Sigmoid colon (tissue), 7 donors: ENCODE data around the gene ODAD3. TPM values are rescaled to one million over a fixed set of nuclear protein-coding genes. Genes with fewer than 3 reads are reported as not detected.

Source experiments
- DNase-seq: peaks from one replicate; pipeline ENCODE4 v3.0.0-alpha.2; 2019
- H3K27ac ChIP-seq, 4 donors: fragments of 200-600 bp; sonication (generic); one replicate each; pipeline ENCODE4 v1.5.1; 2016 to 2019; ENCODE audit warnings: mild to moderate bottlenecking in 1 of 4
- H3K27me3 ChIP-seq, 3 donors: fragments of 200-600 bp; sonication (generic); one replicate each; pipeline ENCODE4 v1.5.1; 2019; ENCODE audit warnings: mild to moderate bottlenecking in 1 of 3
- H3K36me3 ChIP-seq, 4 donors: fragments of 200-600 bp; sonication (generic); one replicate each; pipeline ENCODE4 v1.5.1; 2016 to 2019
- H3K4me1 ChIP-seq, 4 donors: fragments of 200-600 bp; sonication (generic); one replicate each; pipeline ENCODE4 v1.5.1; 2017 to 2019
- H3K4me3 ChIP-seq, 4 donors: fragments of 200-600 bp; sonication (generic); one replicate each; pipeline ENCODE4 v1.5.1; 2017 to 2019; ENCODE audit warnings: mild to moderate bottlenecking in 2 of 4, moderate library complexity in 1 of 4
- H3K9me3 ChIP-seq, 4 donors: fragments of 200-600 bp in 3 of 4; sonication (generic) in 3 of 4; one replicate each; pipeline versions ENCODE4 v1.5.1 to v1.6.1; 2013 to 2019
- CTCF ChIP-seq, 4 experiments: fragments of 450-650 bp in 3 of 4; fragments of 200-600 bp in 1 of 4; IDR thresholded peaks; one replicate each; pipeline ENCODE4 v1.5.1; 2016 to 2019; ENCODE audit warnings: antibody characterized with exemption in 4 of 4, mild to moderate bottlenecking in 3 of 4, moderate library complexity in 2 of 4
- EP300 ChIP-seq, 4 donors: sonication (generic); formaldehyde crosslinking; IDR thresholded peaks; one replicate each; pipeline ENCODE4 v1.6.1; 2017; ENCODE audit warnings: antibody characterized with exemption in 4 of 4
- POLR2A ChIP-seq, 2 donors: fragments of 450-650 bp; IDR thresholded peaks; one replicate each; pipeline ENCODE4 v1.6.1; 2016; ENCODE audit warnings: antibody characterized with exemption in 2 of 2, mild to moderate bottlenecking in 2 of 2, moderate library complexity in 2 of 2
- POLR2AphosphoS5 ChIP-seq, 4 donors: sonication (generic); formaldehyde crosslinking; IDR thresholded peaks; one replicate each; pipeline ENCODE4 v1.6.1; 2017; ENCODE audit warnings: antibody characterized with exemption in 4 of 4
- WGBS, 2 donors: extraction: QIAGEN DNeasy Blood & Tissue Kit; methylation state at CpG; one replicate each; pipeline ENCODE4 v1.1.7; 2013; 5-methylcytosine and 5-hydroxymethylcytosine counted together
- intact Hi-C: fragments of 100-400 bp; cut with DNase I; formaldehyde crosslinking; loops from one replicate; pipeline ENCODE4 v1.15.1; 2023
- polyA plus RNA-seq, 3 donors: library from polyadenylated mRNA; stranded (reverse); fragments of 200-250 nt; gene quantifications; one replicate each; pipeline ENCODE4 v1.2.3, GENCODE V29; 2013
- small RNA-seq, 3 donors: library from RNA; depleted of rRNA; stranded (forward); fragments of <200 nt; gene quantifications; one replicate each; pipeline ENCODE3, GENCODE V24; 2016
- total RNA-seq, 4 donors: library from RNA; depleted of rRNA; stranded (reverse); fragments of >200 nt; gene quantifications; one replicate each; pipeline ENCODE4 v1.1.0, GENCODE V29; 2016
- donor health status: healthy with polysubstance abuse.
- donor health status: Bipolar disorder and iron deficiency.
- donor health status: healthy.

Gene ODAD3
- total and polyA plus RNA-seq, 7 donors, result 0.29 to 1.4 TPM; not detected in 5

DNA sequence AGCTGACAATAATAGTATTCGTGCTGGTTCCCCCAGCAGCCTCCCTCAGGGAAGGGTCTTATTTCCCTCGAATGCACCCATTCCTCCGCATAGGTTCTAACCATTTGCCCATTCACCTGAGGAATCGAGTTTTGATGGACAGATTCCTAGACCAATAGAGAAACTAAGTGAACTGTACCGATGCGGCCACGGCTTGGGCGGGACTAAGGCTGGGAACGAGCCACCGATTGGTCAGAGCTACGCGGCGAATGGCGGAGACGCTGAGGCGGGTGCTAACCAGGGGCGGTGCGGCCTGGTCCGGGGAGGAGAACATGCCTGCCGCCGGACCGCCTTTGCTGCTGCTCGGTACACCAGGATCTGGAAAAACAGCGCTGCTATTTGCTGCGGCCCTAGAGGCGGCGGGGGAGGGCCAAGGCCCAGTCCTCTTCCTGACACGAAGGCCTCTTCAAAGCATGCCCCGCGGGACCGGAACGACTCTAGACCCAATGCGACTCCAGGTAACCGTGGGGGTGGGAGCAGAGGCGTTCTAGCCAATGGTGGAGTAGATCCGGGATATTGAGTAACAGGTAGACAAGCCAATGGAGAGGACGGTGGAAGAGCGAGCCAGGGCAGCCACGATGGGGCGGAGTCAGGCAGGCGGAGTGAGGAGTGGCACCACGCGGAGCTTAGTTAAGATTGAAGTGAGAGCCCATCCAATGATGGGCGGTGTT, 60.3 kb downstream of the ODAD3 start, which contains the start of gene SWSAP1:
Gene SWSAP1 (plus strand): TSS at position 234 of the 710 bp plus-strand sequence. CDS start 15 bp downstream, at position 249.
- Histone ChIP-seq H3K27me3 (no peaks in the 10 kb centered on the region), H3K27ac (peak within 1 kb of the TSS; percentile 87 to 95 (median 93)), H3K4me3 (peak within 1 kb of the TSS; percentile 53 to 66 (median 63)), H3K4me1 (peaks cover 2 to 45% (median 42%) of the 10 kb centered on the region in 4 donors), H3K9me3 (no peaks in the 10 kb centered on the region), H3K36me3 (peaks cover 0 to 4% (median 0%) of the 10 kb centered on the region in 4 donors)
- no peak for TF ChIP-seq CTCF (IDR thresholded peaks at IDR 0.05)
- no peak for TF ChIP-seq EP300 (IDR thresholded peaks at IDR 0.05)
- peak in 3 of 4 donors; percentile 3 to 48 (median 38) for TF ChIP-seq POLR2AphosphoS5 (IDR thresholded peaks at IDR 0.05)
- peak; percentile 23 for TF ChIP-seq POLR2A (IDR thresholded peaks at IDR 0.05)
- intact Hi-C loops, result loop anchor here (2.0 to 10.0 kb wide), 3 partner anchors 30 to 240 kb away; partner anchors contain the start of gene ZNF627
- DNase-seq, result peak; percentile 100
- WGBS, 2 donors, result 0% methylated on average over 44 of the region's 44 CpGs

- intact Hi-C loops, result loop anchor here (2.0 to 10.0 kb wide), 3 partner anchors 29 to 239 kb away; partner anchors contain the start of gene ZNF627
- peak overlapping the region; percentile 53 to 66 (median 63) for H3K4me3 ChIP-seq
- H3K4me1 ChIP-seq, result peaks cover 2 to 45% (median 42%) of the 10 kb centered on the region in 4 donors
- peak overlapping the region; percentile 87 to 95 (median 93) for H3K27ac ChIP-seq
- H3K27me3 ChIP-seq, result no peaks in the 10 kb centered on the region
- peaks cover 0 to 4% (median 0%) of the 10 kb centered on the region in 4 donors for H3K36me3 ChIP-seq
- 28 to 42% methylated on average over 11 of the region's 11 CpGs for WGBS, 2 donors
- DNase-seq, result no peak
- TF ChIP-seq EP300 (IDR thresholded peaks at IDR 0.05), result no peak
- peak in 1 of 4 experiments; percentile 4 for TF ChIP-seq CTCF (IDR thresholded peaks at IDR 0.05)
- no peaks in the 10 kb centered on the region for H3K9me3 ChIP-seq
Measured at GRCh38 chr19:11373885-11374432, 61.0 kb downstream of the ODAD3 start.

DNA sequence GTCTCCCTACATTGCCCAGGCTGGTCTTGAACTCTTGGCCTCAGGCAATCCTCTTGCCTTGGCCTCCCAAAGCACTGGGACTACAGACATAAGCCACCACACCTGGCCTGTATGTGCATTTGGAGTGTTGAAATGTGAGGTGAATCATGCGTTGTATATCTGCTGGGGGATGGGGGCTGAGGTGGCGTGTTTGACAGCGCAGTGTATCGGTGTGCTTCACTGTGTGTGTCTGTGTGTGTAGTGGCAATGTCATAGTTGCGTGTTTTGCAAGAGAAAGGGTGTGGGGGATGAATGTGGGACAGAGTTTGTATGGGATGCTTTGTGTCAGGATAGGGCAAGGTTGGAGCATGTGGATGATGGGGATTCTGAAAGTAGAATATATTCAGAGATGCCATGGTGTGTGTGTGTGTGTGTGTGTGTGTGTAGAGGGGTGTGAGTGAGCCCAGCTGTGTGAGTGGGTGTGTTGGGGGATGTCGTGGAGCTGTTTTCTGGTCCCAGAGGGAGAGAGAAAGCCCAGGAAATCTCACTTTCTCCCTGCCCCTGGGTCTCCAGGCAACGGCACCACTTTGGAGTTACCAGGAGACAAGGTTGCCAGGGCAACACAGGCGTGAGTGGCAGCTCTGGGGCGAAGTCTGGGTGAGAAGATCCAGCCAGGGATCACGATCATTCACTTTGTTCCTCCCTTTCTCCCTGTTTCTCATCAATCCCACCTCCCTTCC, 61.6 kb downstream of the ODAD3 start:
- H3K36me3 ChIP-seq, result peaks cover 0 to 4% (median 0%) of the 10 kb centered on the region in 4 donors
- H3K9me3 ChIP-seq, result no peaks in the 10 kb centered on the region
- H3K4me1 ChIP-seq, result peaks cover 2 to 40% (median 37%) of the 10 kb centered on the region in 4 donors
- no peak overlapping the region for H3K27ac ChIP-seq
- no peak for DNase-seq
- 52 to 58% methylated on average over 10 of the region's 10 CpGs for WGBS, 2 donors
- H3K4me3 ChIP-seq, result no peak overlapping the region
- no peaks in the 10 kb centered on the region for H3K27me3 ChIP-seq
- intact Hi-C loops, result loop anchor here (10.0 kb wide), 2 partner anchors 221 to 239 kb away; partner anchors contain the start of gene ZNF627
- TF ChIP-seq POLR2AphosphoS5 (IDR thresholded peaks at IDR 0.05) (no peak), POLR2A (IDR thresholded peaks at IDR 0.05) (no peak), EP300 (IDR thresholded peaks at IDR 0.05) (no peak), CTCF (IDR thresholded peaks at IDR 0.05) (no peak)

GRCh38 chr19:11370744-11371143, 64.2 kb downstream of the ODAD3 start:
- H3K4me3 ChIP-seq, result no peak overlapping the region
- peaks cover 0 to 13% (median 0%) of the 10 kb centered on the region in 4 donors for H3K36me3 ChIP-seq
- no peak overlapping the region for H3K27ac ChIP-seq
- no peak for DNase-seq
- peaks cover 2 to 15% (median 11%) of the 10 kb centered on the region in 4 donors for H3K4me1 ChIP-seq
- intact Hi-C loops, result loop anchor here (10.0 kb wide), 2 partner anchors 224 to 236 kb away; partner anchors contain the start of gene ZNF627
- TF ChIP-seq CTCF (IDR thresholded peaks at IDR 0.05) (no peak), POLR2AphosphoS5 (IDR thresholded peaks at IDR 0.05) (no peak), POLR2A (IDR thresholded peaks at IDR 0.05) (no peak), EP300 (IDR thresholded peaks at IDR 0.05) (no peak)
- H3K27me3 ChIP-seq, result no peaks in the 10 kb centered on the region
- H3K9me3 ChIP-seq, result no peaks in the 10 kb centered on the region
- 93% methylated on average over 2 of the region's 2 CpGs for WGBS, 2 donors

Small RNAs within 50 kb of the gene (small RNA-seq; reads per million reads assigned to genes)
- gene RF00019, result 0 reads per million in 3 donors

Other genes with a start within 250 kb of the ODAD3 start
- 1,000 to 10,000 TPM in 2 of 4 donors, 100 to 1,000 TPM in 2; 691 to 1,314 (median 1,068) TPM for gene KANK2, start 237.6 kb downstream of the ODAD3 start, total RNA-seq
- 100 to 1,000 TPM in 1 of 3 donors, 10 to 100 TPM in 2; 29.8 to 130 (median 89.4) TPM for gene KANK2, start 237.6 kb downstream of the ODAD3 start, polyA plus RNA-seq
- gene ANGPTL8, start 195.5 kb downstream of the ODAD3 start, total RNA-seq, result not detected
- gene ANGPTL8, start 195.5 kb downstream of the ODAD3 start, polyA plus RNA-seq, result 1 to 10 TPM in 1 of 3 donors, not detected in 2; 8.1 TPM
- gene DOCK6, start 172.6 kb downstream of the ODAD3 start, total RNA-seq, result 10 to 100 TPM; 17.1 to 39.9 (median 20.8) TPM
- gene DOCK6, start 172.6 kb downstream of the ODAD3 start, polyA plus RNA-seq, result 10 to 100 TPM in 2 of 3 donors, 1 to 10 TPM in 1; 8.8 to 40.5 (median 16.2) TPM
- not detected for gene TSPAN16, start 139.0 kb downstream of the ODAD3 start, total RNA-seq
- gene TSPAN16, start 139.0 kb downstream of the ODAD3 start, polyA plus RNA-seq, result under 1 TPM in 1 of 3 donors, not detected in 2; 0.07 TPM
- 10 to 100 TPM; 16.0 to 27.7 (median 22.9) TPM for gene RAB3D, start 95.5 kb downstream of the ODAD3 start, total RNA-seq
- 1 to 10 TPM; 6.6 to 9.7 (median 9.7) TPM for gene RAB3D, start 95.5 kb downstream of the ODAD3 start, polyA plus RNA-seq
- 100 to 1,000 TPM; 131 to 291 (median 194) TPM for gene TMEM205, start 88.9 kb downstream of the ODAD3 start, total RNA-seq
- 10 to 100 TPM; 11.1 to 74.9 (median 25.2) TPM for gene TMEM205, start 88.9 kb downstream of the ODAD3 start, polyA plus RNA-seq
- gene CCDC159, start 88.6 kb downstream of the ODAD3 start, total RNA-seq, result 10 to 100 TPM; 11.7 to 42.4 (median 20.2) TPM
- 10 to 100 TPM; 11.6 to 29.6 (median 16.2) TPM for gene CCDC159, start 88.6 kb downstream of the ODAD3 start, polyA plus RNA-seq
- gene PLPPR2, start 79.7 kb downstream of the ODAD3 start, total RNA-seq, result 10 to 100 TPM; 13.9 to 43.8 (median 20.5) TPM
- gene PLPPR2, start 79.7 kb downstream of the ODAD3 start, polyA plus RNA-seq, result 1 to 10 TPM; 1.4 to 8.2 (median 4.8) TPM
- 1 to 10 TPM in 2 of 4 donors, under 1 TPM in 2; 0.71 to 1.8 (median 0.96) TPM for gene SWSAP1, start 60.5 kb downstream of the ODAD3 start, total RNA-seq
- gene SWSAP1, start 60.5 kb downstream of the ODAD3 start, polyA plus RNA-seq, result 1 to 10 TPM; 3.0 to 4.3 (median 3.9) TPM
- 1 to 10 TPM in 3 of 4 donors, under 1 TPM in 1; 0.83 to 4.9 (median 2.4) TPM for gene EPOR, start 50.8 kb downstream of the ODAD3 start, total RNA-seq
- gene EPOR, start 50.8 kb downstream of the ODAD3 start, polyA plus RNA-seq, result 1 to 10 TPM in 1 of 3 donors, under 1 TPM in 1, not detected in 1; 0.46 to 3.3 TPM
- gene RGL3, start 15.8 kb downstream of the ODAD3 start, total RNA-seq, result 10 to 100 TPM in 1 of 4 donors, 1 to 10 TPM in 3; 1.1 to 15.5 (median 1.9) TPM
- gene RGL3, start 15.8 kb downstream of the ODAD3 start, polyA plus RNA-seq, result 1 to 10 TPM; 1.8 to 8.5 (median 4.2) TPM
- gene PRKCSH, start 514 bp upstream of the ODAD3 start, total RNA-seq, result 10 to 100 TPM; 57.6 to 98.0 (median 83.9) TPM
- gene PRKCSH, start 514 bp upstream of the ODAD3 start, polyA plus RNA-seq, result 100 to 1,000 TPM in 1 of 3 donors, 10 to 100 TPM in 2; 65.0 to 187 (median 96.7) TPM
- 1 to 10 TPM in 3 of 4 donors, under 1 TPM in 1; 0.16 to 3.0 (median 1.1) TPM for gene ELAVL3, start 45.9 kb upstream of the ODAD3 start, total RNA-seq
- under 1 TPM in 2 of 3 donors, not detected in 1; under 0.01 to 0.63 TPM for gene ELAVL3, start 45.9 kb upstream of the ODAD3 start, polyA plus RNA-seq
- gene ZNF653, start 70.7 kb upstream of the ODAD3 start, total RNA-seq, result 1 to 10 TPM; 3.2 to 8.6 (median 7.7) TPM
- 1 to 10 TPM; 3.9 to 8.8 (median 6.6) TPM for gene ZNF653, start 70.7 kb upstream of the ODAD3 start, polyA plus RNA-seq
- gene ECSIT, start 94.0 kb upstream of the ODAD3 start, total RNA-seq, result 10 to 100 TPM; 74.5 to 93.5 (median 82.4) TPM
- gene ECSIT, start 94.0 kb upstream of the ODAD3 start, polyA plus RNA-seq, result 10 to 100 TPM; 60.7 to 75.8 (median 65.4) TPM
- gene CNN1, start 103.7 kb upstream of the ODAD3 start, total RNA-seq, result 1,000 to 10,000 TPM; 1,586 to 3,058 (median 2,656) TPM
- 100 to 1,000 TPM in 1 of 3 donors, 10 to 100 TPM in 1, 1 to 10 TPM in 1; 4.9 to 115 (median 45.0) TPM for gene CNN1, start 103.7 kb upstream of the ODAD3 start, polyA plus RNA-seq
- 10 to 100 TPM; 27.2 to 47.9 (median 38.9) TPM for gene ELOF1, start 124.1 kb upstream of the ODAD3 start, total RNA-seq
- 10 to 100 TPM; 49.8 to 67.3 (median 59.4) TPM for gene ELOF1, start 124.1 kb upstream of the ODAD3 start, polyA plus RNA-seq
- 10 to 100 TPM in 2 of 4 donors, 1 to 10 TPM in 2; 7.6 to 23.5 (median 9.8) TPM for gene ACP5, start 142.5 kb upstream of the ODAD3 start, total RNA-seq
- 100 to 1,000 TPM in 1 of 3 donors, 10 to 100 TPM in 2; 26.4 to 266 (median 54.4) TPM for gene ACP5, start 142.5 kb upstream of the ODAD3 start, polyA plus RNA-seq
- 10 to 100 TPM in 3 of 4 donors, 1 to 10 TPM in 1; 7.9 to 13.8 (median 11.9) TPM for gene ZNF627, start 162.4 kb upstream of the ODAD3 start, total RNA-seq
- 1 to 10 TPM; 6.2 to 6.7 (median 6.6) TPM for gene ZNF627, start 162.4 kb upstream of the ODAD3 start, polyA plus RNA-seq